DMS79 (cell line): ENCODE data around the gene SDCBP2.

Experiments used
- DNase-seq: peaks from one replicate; lab custom pipeline; 2025; lab: John Stamatoyannopoulos, UW

Gene SDCBP2

DNA sequence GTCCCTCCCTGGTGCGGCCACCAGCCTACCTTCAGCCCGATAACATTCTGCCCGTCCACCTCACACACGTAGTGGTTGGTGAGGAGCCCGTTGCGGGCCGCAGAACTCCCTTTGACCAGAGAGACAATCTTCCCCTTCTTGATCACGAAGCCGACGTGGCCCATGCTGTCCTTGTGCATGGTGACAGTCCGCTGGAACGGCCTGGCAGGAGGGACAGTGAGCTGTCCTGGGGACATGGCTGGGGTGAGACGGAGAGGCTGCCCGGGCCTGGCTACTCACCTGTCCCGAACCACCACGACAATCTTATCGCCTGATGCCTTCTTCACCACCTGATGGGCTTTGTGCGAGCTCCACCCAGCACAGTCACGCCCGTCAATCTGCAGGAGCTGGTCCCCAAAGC is 16.6 kb downstream of the SDCBP2 start:
- no peak for DNase-seq

DNA sequence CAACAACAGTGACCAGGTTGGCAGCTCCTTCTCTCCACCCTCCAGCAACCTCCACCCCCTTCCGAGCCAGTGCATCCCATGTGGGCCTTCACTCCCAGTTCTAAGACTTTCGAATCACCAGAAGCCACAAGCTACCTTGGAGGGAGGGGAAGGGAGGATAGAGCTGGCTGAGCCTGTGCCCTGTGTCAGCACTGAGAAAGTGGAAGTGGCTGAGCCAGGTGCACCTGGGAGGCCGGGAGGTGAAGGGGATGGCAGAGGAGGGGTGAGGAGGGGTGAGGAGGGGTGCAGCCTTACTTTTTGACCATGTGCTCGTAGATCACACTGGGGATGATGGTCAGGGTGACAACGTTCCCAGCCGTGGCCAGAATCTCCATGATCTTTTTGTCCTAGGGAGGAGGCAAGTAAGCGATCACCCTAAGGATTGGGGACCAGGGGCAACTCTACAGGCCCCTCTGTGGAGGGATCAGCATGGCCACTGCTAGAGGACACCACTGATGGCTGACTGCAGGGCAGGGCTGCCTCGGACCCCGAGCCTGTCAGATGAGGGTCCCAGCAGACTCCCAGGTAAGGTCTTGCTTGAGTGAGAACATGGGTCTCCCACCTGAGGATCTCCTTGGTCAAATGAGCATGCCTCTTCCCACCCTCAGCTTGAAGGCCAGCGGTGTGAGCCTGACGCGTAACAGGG is 18.3 kb downstream of the SDCBP2 start:
- no peak for DNase-seq

DNA sequence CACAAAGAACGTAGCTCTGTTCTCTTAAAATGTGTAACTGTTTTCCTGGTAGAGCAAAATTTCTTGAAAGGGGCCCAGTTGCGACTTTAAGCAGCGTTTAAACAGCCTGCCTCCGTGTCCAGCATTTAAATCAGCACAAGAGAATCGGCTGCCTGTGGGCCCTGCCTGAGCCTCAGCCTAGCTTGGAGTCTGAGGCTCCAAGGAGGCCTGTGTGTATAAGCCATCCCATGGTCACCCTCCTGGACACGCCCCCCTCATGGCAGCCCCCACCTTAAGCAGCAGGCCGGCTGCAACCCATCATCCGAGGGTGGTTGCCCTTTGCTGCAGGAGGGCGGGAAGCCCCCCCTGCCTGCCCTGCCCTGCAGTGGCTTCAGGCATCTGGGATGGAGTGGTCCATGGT is 18.9 kb downstream of the SDCBP2 start:
- no peak for DNase-seq

DNA sequence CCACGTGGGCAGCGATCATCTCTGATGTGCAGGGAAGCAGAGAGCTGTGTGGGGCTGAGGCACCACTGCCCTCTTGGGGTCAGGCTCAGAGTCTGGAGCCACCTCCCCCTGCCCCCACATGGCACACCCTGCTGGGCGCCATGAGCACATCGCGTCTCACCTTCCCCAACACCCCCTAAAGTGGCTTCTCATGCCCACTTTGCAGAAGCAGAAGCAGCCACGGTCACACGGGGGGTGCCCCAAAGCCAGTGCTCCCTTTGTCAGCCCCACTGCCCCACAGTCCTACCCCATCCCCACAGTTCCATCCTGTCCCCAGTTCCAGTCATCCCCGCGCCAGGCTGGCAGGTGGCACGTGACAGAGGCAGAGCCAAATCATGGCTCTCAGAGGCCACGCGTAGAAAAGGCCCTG is 19.5 kb downstream of the SDCBP2 start:
- no peak for DNase-seq

DNA sequence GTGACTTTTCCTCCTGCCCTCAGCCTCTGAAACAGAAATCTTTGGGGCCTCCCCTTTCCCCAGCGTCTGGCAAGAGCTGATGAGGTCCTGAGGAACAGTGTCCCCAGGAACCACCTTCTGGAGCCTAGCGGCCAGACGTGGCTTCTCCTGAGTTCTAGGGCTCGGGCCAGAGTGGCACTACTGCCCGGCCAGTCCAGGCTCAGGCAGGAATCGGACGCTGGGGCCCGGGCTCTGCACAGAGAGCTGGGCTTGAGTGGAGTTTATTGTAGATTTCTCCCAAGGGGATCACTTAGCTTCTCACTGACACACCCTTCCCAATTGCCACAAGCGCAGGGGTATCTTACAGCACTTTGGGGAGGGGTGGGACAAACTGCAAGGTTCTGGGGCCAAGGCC is 20.2 kb downstream of the SDCBP2 start:
- DNase-seq = no peak

DNA sequence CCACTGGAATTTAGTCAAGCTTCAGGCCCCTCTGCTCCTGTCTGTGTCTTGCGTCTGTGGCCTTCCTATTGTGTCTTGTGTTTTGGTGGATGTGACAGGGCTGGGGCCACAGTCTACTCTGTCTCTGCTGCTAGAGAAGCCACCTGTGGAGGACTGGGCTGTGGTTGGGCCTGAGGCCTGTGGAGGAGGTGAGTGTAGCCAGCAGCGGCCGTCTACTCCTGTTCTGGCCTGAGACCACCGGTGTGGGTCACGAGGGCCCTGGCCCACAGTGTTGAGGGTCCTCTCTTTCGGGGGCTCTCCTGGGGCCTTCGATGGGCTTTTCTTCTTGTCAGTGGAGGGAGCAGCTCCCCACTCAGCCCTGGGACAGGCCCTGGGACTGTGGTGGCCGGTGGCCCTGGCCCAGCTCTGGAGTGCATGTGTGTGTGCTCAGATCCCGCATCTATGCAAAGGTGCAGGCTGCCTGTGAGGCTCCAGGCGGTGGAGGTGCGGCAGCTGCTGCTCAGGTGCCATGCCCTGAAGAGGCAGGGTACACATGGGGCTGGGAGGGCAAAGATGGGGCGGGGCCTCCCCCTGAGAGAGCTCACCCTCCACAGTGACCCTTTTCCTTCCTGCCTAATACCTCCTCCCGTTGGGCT is 20.8 kb downstream of the SDCBP2 start:
- no peak for DNase-seq

DNA sequence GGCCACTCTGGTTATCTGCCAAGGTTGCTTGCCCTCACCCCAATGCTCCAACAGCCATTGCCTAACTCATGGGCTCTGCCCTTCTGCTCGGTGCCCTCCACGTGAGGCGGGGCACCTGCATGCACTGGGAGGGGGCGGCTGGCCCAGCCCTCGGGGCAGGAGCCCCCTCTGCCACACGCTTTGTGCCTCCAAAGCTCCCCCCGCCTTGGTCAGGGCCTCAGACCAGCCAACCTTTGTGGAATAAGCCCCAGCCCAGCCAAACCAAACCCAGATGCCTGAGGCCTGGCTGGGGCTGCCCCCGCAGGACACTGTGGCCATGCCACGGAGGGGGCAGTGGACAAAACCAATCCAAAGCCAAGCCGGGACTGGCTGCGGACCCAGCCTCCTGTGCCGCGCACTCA is 21.4 kb downstream of the SDCBP2 start:
- no peak for DNase-seq

DNA sequence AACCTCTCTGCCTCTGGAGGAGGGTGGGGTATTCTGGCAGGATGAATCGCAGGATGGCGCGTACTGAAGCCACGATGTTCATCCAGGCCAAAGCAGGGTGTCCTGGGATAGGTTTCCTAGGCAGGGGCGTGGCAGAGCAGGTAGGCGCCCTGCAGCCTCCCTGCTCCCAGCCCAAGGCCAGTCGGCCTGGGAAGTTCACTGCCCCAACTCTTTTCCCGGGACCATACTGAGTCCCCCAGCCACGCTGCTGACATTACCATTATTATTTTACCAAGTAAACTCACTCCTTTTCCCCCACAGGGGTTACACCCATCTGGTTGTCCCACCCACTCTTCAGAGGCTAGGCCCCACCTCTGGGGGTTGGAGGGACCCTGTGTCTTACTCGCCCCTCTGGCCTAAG is 21.8 kb downstream of the SDCBP2 start:
- DNase-seq = no peak

DNA sequence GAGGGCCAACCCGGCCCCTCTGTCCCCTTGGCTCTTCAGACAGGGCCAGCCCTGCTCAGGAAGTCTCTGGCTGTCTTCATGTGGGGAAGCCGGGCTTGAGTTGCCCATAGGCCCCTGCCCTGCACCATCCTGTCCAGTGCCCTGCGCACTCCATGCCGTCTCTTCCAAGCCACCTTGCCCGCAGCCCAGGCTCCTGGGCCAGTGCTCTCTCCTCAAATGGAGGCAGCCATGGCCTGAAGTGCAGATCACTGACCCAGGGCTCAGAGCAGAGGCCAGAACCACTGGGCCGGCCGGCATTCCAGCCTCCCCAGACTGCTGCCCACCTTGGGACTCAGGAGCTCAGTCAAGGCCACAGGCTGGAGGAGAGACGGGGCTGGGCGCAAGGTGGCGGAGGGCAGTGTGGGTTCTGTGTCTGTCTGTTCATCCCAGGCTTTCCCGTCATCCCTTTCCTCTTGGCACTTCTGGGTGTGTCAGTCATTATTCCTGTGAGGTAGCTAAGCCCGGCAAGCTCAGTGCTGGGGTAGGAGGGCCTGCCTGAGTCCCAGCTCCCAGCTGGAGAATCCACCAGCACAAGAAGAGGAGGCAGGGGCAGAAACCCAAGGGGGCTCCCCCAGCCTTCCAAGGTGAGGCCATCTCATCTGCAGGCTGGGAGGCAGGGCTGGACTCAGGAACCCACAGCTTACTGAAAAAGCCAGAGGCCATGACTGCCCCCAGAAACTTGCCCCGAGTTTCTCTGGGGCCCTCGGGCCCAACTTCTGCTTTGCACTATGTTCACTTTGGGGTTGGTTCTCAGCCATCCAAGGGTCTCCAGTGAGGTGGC is 22.4 kb downstream of the SDCBP2 start:
- no peak for DNase-seq

DNA sequence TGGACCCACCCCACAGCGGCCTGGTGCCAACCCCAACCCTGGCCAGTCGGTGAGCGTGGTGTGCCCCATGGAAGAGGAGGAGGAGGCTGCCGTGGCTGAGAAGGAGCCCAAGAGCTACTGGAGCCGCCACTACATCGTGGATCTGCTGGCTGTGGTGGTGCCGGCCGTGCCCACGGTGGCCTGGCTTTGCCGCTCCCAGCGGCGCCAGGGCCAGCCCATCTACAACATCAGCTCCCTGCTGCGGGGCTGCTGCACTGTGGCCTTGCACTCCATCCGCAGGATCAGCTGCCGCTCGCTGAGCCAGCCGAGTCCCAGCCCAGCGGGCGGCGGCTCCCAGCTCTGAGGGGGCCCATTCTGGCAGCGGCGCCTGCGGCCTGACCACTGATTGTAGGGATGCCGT is 23.2 kb downstream of the SDCBP2 start:
- DNase-seq = no peak

DNA sequence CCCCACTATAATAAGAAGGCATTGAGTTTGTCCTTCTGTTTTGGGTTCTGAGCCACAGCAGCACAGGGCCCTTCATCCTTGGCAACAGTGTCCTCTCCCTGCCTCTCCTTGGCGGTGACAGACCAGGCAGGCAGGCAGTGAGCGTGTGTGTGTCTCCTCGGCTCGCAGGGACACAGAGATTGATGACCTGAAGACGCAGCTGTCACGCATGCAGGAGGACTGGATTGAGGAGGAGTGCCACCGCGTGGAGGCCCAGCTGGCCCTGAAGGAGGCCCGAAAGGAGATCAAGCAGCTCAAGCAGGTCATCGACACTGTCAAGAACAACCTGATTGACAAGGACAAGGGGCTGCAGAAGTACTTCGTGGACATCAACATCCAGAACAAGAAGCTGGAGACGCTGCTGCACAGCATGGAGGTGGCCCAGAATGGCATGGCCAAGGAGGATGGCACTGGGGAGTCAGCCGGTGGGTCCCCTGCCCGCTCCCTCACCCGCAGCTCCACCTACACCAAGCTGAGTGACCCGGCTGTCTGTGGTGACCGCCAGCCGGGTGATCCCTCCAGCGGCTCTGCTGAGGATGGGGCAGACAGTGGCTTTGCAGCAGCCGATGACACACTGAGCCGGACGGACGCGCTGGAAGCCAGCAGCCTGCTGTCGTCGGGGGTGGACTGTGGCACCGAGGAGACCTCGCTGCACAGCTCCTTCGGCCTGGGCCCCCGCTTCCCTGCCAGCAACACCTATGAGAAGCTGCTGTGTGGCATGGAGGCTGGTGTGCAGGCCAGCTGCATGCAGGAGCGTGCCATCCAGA is 24.0 kb downstream of the SDCBP2 start:
- no peak for DNase-seq

DNA sequence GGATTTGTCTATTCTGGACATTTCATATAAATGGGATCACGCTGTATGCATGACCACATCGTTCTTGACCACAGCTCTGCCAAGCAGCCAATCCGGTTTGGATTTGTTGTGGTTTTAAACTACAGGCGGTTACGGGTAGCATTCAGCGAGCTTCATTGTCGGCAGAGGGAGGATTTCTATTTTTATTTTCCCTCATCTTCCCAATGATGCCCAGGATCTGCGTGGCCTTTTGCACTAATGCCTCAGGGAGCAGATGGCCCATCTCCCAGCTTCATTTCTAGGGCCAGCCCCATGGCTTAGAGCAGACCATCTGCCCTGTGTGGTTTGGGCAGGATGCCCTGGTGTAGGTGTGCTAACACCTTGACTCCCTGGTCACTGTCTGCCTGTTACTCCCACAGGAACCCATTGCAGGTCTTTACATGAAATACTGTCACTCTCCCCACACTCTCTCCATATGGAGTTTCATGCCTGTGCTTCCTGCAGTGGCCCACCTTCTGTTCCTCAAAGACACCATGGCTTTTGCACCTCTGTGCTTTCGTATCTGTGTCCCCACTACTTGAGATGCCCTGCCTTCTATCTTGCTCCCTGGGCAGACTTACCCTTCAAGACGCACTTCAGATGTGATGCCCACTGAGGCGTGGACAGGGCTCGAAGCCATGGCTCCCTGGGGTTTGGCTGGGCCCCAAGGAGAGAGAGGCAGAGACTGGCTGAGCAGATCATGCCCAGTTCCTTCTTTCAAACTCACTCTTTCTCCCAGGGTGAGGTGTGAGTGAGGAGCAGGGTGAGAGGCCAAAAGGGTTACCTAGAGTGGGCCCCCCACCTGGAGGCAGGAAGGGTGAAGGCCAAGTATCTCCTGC is 26.0 kb downstream of the SDCBP2 start:
- peak; percentile 61 for DNase-seq

DNA sequence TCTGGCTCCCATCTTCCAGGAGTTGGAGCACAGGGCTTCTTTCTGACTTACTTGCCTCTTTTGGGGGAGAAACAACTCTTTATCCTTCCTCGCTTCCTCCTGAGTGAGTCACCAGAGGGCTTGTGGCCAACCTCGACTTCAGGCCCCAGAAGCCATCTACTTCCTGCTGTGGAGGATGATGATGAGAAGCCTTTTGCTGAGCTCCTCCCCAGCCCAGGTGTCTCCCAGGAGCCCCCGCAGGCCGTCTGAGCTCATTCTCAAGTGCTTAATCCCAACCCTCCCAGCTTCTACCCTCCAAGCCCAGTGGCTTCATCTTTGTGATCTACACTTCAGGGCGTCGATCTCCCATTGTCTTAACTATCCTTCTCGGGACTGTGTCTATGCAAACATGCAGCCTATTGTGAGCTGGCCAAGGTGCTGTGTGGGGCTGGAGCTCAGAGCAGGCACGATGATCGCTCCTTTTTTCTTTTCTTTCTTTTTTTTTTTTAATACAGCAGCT is 27.9 kb downstream of the SDCBP2 start:
- no peak for DNase-seq

DNA sequence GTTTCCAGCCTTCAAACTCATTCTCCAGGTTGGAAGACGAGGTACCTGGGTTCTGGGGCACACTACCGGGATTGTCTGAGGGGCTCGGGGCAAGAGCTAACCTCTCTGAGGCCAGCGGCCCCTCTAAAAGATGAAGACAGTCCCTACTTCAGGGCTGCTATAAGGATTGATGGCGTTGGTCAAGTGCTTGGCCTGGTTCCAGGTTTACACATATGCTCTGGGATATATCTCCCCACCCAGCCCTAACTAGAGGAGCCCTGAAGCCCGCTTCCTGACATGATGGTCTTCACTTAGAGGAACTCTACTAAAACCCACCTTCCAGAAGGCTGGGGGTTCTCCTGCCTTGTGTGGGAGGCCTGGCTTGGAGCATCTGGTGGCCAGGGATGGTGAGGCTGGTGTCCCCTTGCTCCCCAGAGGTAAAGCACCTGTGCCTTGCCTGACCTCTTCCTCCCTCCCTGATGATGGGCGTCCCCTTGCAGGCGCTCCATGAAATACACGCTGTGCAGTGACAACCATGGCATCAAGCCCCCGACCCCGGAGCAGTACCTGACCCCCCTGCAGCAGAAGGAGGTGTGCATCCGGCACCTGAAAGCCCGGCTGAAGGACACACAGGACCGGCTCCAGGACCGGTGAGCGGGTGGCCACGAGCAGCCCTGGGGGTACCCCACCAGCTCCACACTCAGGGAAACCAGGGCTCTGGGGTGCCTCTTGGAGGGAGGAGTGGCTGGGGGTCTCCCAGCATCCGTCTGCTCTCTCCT is 28.7 kb downstream of the SDCBP2 start:
- DNase-seq = no peak

DNA sequence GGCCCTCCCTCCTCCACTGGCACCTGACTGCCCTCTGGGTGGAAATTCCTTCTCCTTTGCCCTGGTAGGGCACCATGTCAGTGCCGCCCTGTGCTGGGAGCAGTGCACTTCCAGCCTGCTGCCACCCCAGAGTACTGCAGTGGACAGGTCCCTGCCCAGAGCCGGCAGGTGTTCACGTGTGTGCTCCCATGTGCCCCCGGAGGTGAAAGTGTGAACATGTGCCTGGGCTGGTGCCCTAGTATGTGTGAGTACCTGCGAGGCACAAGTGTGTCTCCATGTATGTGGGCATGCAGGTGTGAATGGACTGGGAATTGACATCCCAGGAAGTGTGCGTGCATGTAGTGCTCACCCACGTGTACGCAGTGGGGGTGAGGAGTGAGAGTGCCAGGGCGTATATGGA is 29.4 kb downstream of the SDCBP2 start:
- DNase-seq = no peak

DNA sequence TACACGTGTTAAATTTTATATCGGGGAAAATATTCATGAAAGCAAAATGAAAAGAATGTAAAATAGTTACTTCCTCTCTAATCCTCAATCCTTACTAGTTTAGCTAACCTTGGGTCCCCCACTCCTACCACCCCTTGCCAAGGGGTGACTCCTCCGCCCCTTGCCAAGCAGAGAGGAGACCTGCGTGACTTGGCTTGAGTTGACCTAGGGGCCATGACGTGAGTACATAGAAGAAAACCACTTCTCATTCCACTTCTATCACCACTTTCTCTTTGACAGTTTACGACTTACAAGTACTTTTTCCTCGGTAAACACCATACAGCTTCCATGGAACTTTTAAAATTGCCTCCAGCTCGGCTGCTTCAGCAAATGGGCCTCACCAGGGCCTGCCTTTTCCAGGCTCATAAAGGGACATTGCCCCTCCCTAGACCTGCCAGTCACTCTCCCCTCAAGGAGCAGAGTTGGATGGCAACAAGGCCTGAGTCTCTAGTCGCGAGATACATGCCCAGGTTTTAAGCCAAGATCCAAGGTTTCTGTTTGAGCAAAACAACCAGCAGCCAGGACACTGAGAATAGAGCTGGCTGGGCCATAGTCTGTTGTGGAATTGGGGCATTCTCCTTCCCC is 29.9 kb downstream of the SDCBP2 start:
- no peak for DNase-seq

DNA sequence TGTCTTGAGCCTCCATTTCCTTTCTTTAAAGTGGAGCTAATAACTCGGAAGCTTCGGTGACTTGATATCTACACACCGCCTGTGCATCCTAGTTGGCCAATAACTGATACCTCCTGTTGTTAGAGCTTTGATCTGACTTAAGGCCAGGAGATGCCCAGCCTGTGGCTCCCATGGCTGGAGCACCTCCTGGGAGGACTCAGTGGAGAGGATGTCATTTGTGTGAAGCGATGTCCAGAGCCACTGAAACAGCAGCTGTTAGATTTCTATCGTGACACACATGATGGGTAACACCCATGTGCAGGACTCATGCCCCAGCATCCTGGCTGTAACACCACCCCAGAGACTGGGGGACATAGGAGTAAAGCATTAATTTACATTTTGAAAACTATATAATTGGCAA is 30.8 kb downstream of the SDCBP2 start:
- DNase-seq = no peak

DNA sequence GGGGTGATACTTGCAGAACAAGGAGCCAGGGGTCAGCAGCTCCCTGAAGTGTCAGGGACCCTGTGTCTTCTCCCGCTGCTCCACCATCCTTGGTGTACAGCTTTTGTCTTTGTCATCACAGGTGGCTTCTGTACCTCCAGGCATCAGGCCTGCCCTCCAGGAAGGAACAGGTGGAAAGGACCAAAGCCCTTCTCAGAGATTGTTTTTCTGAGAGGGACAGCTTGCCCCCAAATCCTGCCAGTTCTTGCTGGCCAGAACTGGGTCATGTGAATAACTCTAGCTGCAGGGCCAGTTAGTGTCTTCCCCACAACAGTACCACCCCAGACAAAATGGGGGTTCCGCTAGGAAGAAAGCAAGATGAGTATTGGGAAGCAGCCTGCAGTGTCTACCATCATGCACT is 31.5 kb downstream of the SDCBP2 start:
- no peak for DNase-seq

DNA sequence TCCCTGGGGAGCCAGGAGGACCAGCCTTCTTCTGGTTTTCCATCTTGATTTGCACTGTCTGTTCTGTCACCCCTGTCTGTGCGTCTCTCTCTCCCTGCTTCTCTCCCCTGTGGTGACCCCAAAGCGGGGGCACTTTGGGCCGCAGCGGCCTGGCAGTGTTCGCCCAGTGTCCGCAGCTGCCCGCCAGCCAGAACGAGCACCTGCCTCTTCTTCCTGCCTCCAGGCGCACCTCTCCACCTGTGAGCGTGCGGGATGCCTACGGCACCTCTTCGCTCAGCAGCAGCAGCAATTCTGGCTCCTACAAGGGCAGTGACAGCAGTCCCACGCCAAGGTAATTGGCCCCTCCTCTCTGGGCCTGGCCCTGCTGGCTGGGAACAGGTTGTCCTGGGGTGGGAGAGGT is 32.0 kb downstream of the SDCBP2 start:
- DNase-seq = no peak

DNA sequence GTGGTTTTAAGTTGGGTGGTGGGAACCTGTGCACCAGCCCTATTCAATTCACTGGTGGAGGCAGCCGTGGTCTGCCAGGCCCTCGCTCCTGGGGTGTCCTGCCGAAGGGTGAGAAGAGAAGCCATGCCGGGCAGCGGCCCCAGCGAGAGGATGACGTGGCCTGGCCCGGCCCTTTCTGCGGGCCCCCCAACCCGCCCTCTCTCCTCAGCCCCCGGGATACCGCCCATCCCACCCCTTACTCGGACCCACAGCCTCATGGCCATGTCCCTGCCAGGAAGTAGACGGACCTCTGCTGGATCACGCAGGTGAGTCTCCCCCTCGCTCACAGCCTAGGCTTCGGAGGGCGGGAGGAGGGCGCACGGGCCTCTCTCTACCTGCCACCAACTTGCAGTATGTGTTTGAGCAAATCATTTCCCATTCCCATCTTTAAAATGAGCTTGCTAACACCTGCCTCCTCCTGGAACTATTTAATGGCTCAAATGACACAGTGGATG is 32.8 kb downstream of the SDCBP2 start:
- DNase-seq = no peak
